Stomach (tissue), 4 donors: ENCODE data around the gene GLCCI1.

ENCODE experiments used
- CTCF ChIP-seq, 7 experiments: fragments of 450-650 bp in 4 of 7; fragments of 200-600 bp in 3 of 7; sonication (generic) in 3 of 7; IDR thresholded peaks; one replicate each; pipeline ENCODE4 v1.5.1; 2016 to 2019; ENCODE audit warnings: antibody characterized with exemption in 7 of 7, control low read depth in 2 of 7, mild to moderate bottlenecking in 1 of 7
- EP300 ChIP-seq: sonication (generic); formaldehyde crosslinking; IDR thresholded peaks from one replicate; pipeline ENCODE4 v1.6.1; 2017; ENCODE audit warnings: antibody characterized with exemption
- POLR2AphosphoS5 ChIP-seq, 3 donors: sonication (generic); formaldehyde crosslinking; IDR thresholded peaks; one replicate each; pipeline ENCODE4 v1.6.1; 2016; ENCODE audit warnings: antibody characterized with exemption in 3 of 3

GRCh38 chr7:7959979-7960670 lies 8.5 kb upstream of the GLCCI1 start:
- TF ChIP-seq CTCF (IDR thresholded peaks at IDR 0.05) (no peak), EP300 (no peak), POLR2AphosphoS5 (IDR thresholded peaks at IDR 0.05) (no peak)
